Caco-2 (cell line): ENCODE measurements around the gene MUC6. TPM values are rescaled to one million over a fixed set of nuclear protein-coding genes. Genes with fewer than 3 reads are reported as not detected.

Experiments
- BruUV-seq: library from RNA; stranded (reverse); fragments of 400-500 nt; replicated peaks from 2 replicates; lab custom pipeline; 2021; lab: Mats Ljungman, UMichigan
- CTCF ChIA-PET: fragments of 300-600 bp; sonication (Branson Sonifier 250); formaldehyde crosslinking; loops from one replicate; lab custom pipeline; 2022; ENCODE audit warnings: antibody characterized with exemption; lab: Charles Lee
- POLR2A ChIA-PET: fragments of 300-600 bp; sonication (Branson Sonifier 250); formaldehyde crosslinking; loops from one replicate; lab custom pipeline; 2022; ENCODE audit warnings: antibody characterized with exemption; lab: Charles Lee
- DNase-seq, 2 experiments: peaks; one replicate each; pipeline versions ENCODE4 v3.0.0 to v3.0.0-alpha.2; 2020 to 2022
- H3K27me3 ChIP-seq: replicated peaks from 2 replicates; pipeline ENCODE4 v1.6.0; 2011; ENCODE audit warnings: low read length; ENCODE audit not compliant: control insufficient read depth, insufficient read depth
- H3K36me3 ChIP-seq: 2 replicates; pipeline ENCODE4 v1.5.1; 2011; ENCODE audit warnings: low read length; ENCODE audit not compliant: control insufficient read depth, insufficient read depth
- H3K4me1 ChIP-seq: fragments of 250-450 bp; sonication (Bioruptor Pico); 2 replicates; pipeline ENCODE4 v1.5.1; 2020; ENCODE audit warnings: mild to moderate bottlenecking
- H3K4me3 ChIP-seq: 2 replicates; pipeline ENCODE4 v1.5.1; 2011; ENCODE audit warnings: low read depth, mild to moderate bottlenecking, control low read depth, low read length
- H3K9me3 ChIP-seq: fragments of 250-450 bp; sonication (Bioruptor Pico); 2 replicates; pipeline ENCODE4 v1.5.1; 2020; ENCODE audit warnings: mild to moderate bottlenecking, moderate library complexity
- H3K27ac Mint-ChIP-seq: one replicate; pipeline ENCODE4 v1.8.0; 2022; ENCODE audit warnings: mixed read lengths; ENCODE audit not compliant: unreplicated experiment
- H3K27me3 Mint-ChIP-seq: one replicate; pipeline ENCODE4 v1.8.0; 2022; ENCODE audit warnings: mixed read lengths; ENCODE audit not compliant: insufficient read depth, unreplicated experiment
- H3K36me3 Mint-ChIP-seq: one replicate; pipeline ENCODE4 v1.8.0; 2022; ENCODE audit warnings: mild to moderate bottlenecking, mixed read lengths; ENCODE audit not compliant: insufficient read depth, unreplicated experiment
- H3K4me1 Mint-ChIP-seq: one replicate; pipeline ENCODE4 v1.8.0; 2022; ENCODE audit warnings: low read depth, mixed read lengths; ENCODE audit not compliant: unreplicated experiment
- H3K4me3 Mint-ChIP-seq: one replicate; pipeline ENCODE4 v1.8.0; 2022; ENCODE audit warnings: mild to moderate bottlenecking, moderate library complexity, mixed read lengths; ENCODE audit not compliant: unreplicated experiment
- H3K9me3 Mint-ChIP-seq: one replicate; pipeline ENCODE4 v1.8.0; 2022; ENCODE audit warnings: mixed read lengths; ENCODE audit not compliant: unreplicated experiment
- intact Hi-C: fragments of 100-400 bp; cut with micrococcal nuclease; formaldehyde crosslinking; loops from one replicate; pipeline ENCODE4 v1.10.0; 2022; ENCODE audit not compliant: unreplicated experiment
- total RNA-seq: library from RNA; stranded (reverse); gene quantifications from 2 replicates; pipeline ENCODE4 v1.2.3, GENCODE V29; 2022
- TF ChIP-seq, protein P1 (sequence below), 2 experiments: fragments of 200-600 bp in 1 of 2; IDR thresholded peaks; 1 replicate in 1 of 2; 2 replicates in 1 of 2; pipeline versions ENCODE4 v1.5.1 to v1.8.0; 2011 to 2022; ENCODE audit warnings: antibody characterized with exemption in 1 of 2, control low read depth in 1 of 2, inconsistent platforms in 1 of 2, low read depth in 1 of 2, low read length in 1 of 2, mild to moderate bottlenecking in 1 of 2, moderate library complexity in 1 of 2; ENCODE audit not compliant: insufficient read depth in 1 of 2, severe bottlenecking in 1 of 2, unreplicated experiment in 1 of 2

The MUC6 gene
- total RNA-seq, 1 experiment from 2014 or later: not detected

DNA sequence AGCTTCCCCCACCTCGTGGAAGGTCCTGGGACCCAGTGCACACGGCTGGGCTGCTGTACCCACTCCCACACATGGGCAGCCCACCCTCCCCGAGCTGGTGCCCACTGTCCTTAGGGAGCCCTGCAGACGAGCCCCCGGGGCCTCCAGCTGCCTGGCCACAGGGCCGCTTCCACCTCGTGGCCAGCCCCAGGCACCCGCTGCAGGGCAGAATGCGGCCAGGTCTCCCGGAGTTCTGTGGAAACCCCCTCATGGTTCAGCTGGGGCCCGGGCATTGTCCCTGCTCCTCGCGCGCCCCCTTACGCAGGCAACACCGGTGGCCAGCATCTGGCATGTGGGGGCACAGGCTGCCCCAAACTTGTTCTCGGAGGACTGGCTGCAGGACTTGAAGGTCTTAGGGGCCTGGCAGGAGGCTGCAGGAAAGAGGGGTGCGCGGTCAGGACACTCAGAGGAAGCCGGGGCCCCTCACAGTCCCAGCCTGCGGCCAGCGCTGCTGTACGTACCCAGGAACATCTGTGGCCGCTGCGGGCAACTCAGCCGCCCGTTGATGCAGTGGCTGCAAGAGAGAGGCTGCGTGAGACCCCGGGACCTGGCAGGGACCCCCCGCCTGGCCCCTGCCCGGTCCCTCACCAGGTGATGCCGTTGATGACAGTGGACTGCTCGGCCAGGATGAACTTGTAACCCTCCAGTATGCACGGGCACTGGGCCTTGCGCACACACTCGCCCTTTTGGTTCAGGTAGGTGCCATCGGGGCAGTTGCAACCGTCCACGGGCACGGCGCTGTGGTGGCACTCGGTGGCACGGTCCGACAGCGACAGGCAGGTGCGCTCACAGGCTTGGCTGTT, 9.7 kb downstream of the MUC6 start:
- no TSS peak for BruUV-seq

DNA sequence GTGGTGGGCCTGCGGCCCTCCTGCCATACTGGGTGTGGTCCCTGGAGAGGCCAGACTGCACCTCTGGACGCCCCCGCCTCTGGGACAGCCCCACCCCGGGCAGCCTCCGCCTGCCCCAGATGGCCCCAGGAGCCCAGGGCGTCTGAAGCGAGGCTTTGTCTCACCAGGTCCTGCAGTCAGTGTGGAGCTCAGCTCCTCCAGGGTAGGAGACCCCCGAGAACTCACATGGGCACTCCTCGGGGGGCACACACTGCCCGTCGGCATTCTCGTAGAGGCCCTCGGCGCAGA, 10.4 kb downstream of the MUC6 start:
- CTCF ChIA-PET: interaction anchor here (0.6 kb wide), 3 partner anchors 12 to 346 kb away, joined by 3 to 4 read pairs (median 3); no protein-coding TSS in a partner anchor
- no peaks in the 10 kb centered on the region for H3K9me3 Mint-ChIP-seq
- POLR2A ChIA-PET: no interaction called here
- intact Hi-C loops: no loop called here
- peaks cover 7% of the 10 kb centered on the region for H3K36me3 Mint-ChIP-seq
- Histone ChIP-seq H3K4me1 (no peaks in the 10 kb centered on the region), H3K27me3 (no peaks in the 10 kb centered on the region), H3K36me3 (no peaks in the 10 kb centered on the region), H3K9me3 (no peaks in the 10 kb centered on the region), H3K4me3 (no peak overlapping the region)
- no TSS peak for BruUV-seq
- H3K27ac Mint-ChIP-seq: no peak overlapping the region
- no peak for DNase-seq
- TF ChIP-seq, protein P1, sequence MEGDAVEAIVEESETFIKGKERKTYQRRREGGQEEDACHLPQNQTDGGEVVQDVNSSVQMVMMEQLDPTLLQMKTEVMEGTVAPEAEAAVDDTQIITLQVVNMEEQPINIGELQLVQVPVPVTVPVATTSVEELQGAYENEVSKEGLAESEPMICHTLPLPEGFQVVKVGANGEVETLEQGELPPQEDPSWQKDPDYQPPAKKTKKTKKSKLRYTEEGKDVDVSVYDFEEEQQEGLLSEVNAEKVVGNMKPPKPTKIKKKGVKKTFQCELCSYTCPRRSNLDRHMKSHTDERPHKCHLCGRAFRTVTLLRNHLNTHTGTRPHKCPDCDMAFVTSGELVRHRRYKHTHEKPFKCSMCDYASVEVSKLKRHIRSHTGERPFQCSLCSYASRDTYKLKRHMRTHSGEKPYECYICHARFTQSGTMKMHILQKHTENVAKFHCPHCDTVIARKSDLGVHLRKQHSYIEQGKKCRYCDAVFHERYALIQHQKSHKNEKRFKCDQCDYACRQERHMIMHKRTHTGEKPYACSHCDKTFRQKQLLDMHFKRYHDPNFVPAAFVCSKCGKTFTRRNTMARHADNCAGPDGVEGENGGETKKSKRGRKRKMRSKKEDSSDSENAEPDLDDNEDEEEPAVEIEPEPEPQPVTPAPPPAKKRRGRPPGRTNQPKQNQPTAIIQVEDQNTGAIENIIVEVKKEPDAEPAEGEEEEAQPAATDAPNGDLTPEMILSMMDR (IDR thresholded peaks at IDR 0.05; ENCODE audit: insufficient read depth in 1 of 2, low read depth in 1 of 2, low read length in 1 of 2, severe bottlenecking in 1 of 2, unreplicated experiment in 1 of 2): no peak
- no peaks in the 10 kb centered on the region for H3K27me3 Mint-ChIP-seq
- H3K4me3 Mint-ChIP-seq: no peak overlapping the region
- H3K4me1 Mint-ChIP-seq: no peaks in the 10 kb centered on the region

More for the DNA sequence above, 9.7 kb downstream of the MUC6 start:
- H3K4me1 ChIP-seq: no peaks in the 10 kb centered on the region
- intact Hi-C loops: no loop called here
- peaks cover 7% of the 10 kb centered on the region for H3K36me3 Mint-ChIP-seq
- no peaks in the 10 kb centered on the region for H3K27me3 ChIP-seq
- DNase-seq: no peak
- CTCF ChIA-PET: interaction anchor here (0.6 kb wide), 1 partner anchor 346 kb away, joined by 4 read pairs; no protein-coding TSS in a partner anchor
- H3K4me3 ChIP-seq: no peak overlapping the region
- POLR2A ChIA-PET: no interaction called here
- no peaks in the 10 kb centered on the region for H3K27me3 Mint-ChIP-seq
- no peaks in the 10 kb centered on the region for H3K4me1 Mint-ChIP-seq
- no peak overlapping the region for H3K4me3 Mint-ChIP-seq
- TF ChIP-seq, protein P1 (IDR thresholded peaks at IDR 0.05; ENCODE audit: insufficient read depth in 1 of 2, low read depth in 1 of 2, low read length in 1 of 2, severe bottlenecking in 1 of 2, unreplicated experiment in 1 of 2): no peak
- H3K27ac Mint-ChIP-seq: no peak overlapping the region
- no peaks in the 10 kb centered on the region for H3K9me3 ChIP-seq
- H3K36me3 ChIP-seq: no peaks in the 10 kb centered on the region
- H3K9me3 Mint-ChIP-seq: no peaks in the 10 kb centered on the region

DNA sequence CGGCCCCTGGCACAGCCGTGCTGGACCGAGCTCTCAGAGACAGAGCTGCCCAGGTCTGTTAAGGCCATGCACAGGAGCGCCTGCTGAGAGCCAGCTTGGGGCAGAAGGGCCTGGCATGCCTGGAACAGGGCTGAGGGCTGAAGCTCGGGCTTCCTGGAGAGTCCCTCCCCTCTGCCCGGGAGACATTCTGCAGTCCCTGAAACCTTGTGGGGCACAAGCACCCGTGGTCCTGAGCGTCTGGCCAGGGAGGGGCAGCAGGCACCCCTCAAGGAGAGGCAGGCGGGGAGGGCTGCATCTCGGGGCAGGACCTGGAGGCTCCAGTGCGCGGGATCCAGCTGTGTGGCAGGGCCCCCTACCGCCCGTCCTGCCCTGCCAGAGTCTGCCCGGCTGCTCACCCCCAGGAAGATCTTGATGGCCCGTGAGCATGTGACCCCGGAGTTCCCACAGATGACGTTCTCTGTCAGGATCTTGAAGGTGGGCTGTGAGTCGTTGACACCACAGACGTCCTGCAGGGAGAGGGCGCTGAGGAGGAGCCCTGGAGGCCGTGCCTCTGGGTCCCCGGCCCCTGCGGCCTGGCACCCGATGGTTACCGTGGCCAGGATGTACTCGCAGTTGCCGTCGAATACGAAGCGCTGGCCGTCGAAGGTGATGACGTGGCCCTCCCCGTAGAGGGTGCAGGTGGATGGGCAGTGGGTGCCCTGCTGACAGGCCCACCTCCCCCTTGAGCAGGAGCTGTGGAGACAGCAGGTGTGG, 10.9 kb downstream of the MUC6 start:
- H3K36me3 ChIP-seq: no peaks in the 10 kb centered on the region
- no peak for DNase-seq
- Mint-ChIP-seq H3K9me3 (no peaks in the 10 kb centered on the region), H3K36me3 (peaks cover 7% of the 10 kb centered on the region), H3K4me1 (no peaks in the 10 kb centered on the region), H3K4me3 (no peak overlapping the region), H3K27ac (no peak overlapping the region), H3K27me3 (no peaks in the 10 kb centered on the region)
- CTCF ChIA-PET: interaction anchor here (0.6 kb wide), 3 partner anchors 13 to 345 kb away, joined by 3 to 4 read pairs (median 3); no protein-coding TSS in a partner anchor
- no TSS peak for BruUV-seq
- no peaks in the 10 kb centered on the region for H3K9me3 ChIP-seq
- H3K4me3 ChIP-seq: no peak overlapping the region
- TF ChIP-seq, protein P1 (IDR thresholded peaks at IDR 0.05; ENCODE audit: insufficient read depth in 1 of 2, low read depth in 1 of 2, low read length in 1 of 2, severe bottlenecking in 1 of 2, unreplicated experiment in 1 of 2): no peak
- no peaks in the 10 kb centered on the region for H3K27me3 ChIP-seq
- POLR2A ChIA-PET: no interaction called here
- H3K4me1 ChIP-seq: no peaks in the 10 kb centered on the region
- intact Hi-C loops: no loop called here
